ENCODE measurements around the gene CROCC.

GRCh38 chr1:16920951-16921350, 780 bp upstream of the CROCC start:
- TF ChIP-seq, protein P1, sequence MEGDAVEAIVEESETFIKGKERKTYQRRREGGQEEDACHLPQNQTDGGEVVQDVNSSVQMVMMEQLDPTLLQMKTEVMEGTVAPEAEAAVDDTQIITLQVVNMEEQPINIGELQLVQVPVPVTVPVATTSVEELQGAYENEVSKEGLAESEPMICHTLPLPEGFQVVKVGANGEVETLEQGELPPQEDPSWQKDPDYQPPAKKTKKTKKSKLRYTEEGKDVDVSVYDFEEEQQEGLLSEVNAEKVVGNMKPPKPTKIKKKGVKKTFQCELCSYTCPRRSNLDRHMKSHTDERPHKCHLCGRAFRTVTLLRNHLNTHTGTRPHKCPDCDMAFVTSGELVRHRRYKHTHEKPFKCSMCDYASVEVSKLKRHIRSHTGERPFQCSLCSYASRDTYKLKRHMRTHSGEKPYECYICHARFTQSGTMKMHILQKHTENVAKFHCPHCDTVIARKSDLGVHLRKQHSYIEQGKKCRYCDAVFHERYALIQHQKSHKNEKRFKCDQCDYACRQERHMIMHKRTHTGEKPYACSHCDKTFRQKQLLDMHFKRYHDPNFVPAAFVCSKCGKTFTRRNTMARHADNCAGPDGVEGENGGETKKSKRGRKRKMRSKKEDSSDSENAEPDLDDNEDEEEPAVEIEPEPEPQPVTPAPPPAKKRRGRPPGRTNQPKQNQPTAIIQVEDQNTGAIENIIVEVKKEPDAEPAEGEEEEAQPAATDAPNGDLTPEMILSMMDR (IDR thresholded peaks at IDR 0.05) = no peak
- TF ChIP-seq POLR2A (IDR thresholded peaks at IDR 0.05) = no peak

Data from uterus (tissue), 2 donors.